Parathyroid adenoma (tissue), 2 donors: ENCODE measurements around the gene JUND.

Experiments
- H2AFZ ChIP-seq: fragments of 300-600 bp; sonication (generic); one replicate; pipeline ENCODE4 v1.7.0; 2017; ENCODE audit warnings: antibody characterized with exemption, mild to moderate bottlenecking
- H3K27ac ChIP-seq: fragments of 300-600 bp; sonication (generic); one replicate; pipeline ENCODE4 v1.7.0; 2017
- H3K27me3 ChIP-seq: fragments of 300-600 bp; sonication (generic); one replicate; pipeline ENCODE4 v1.7.0; 2017; ENCODE audit warnings: low read length; ENCODE audit not compliant: control insufficient read depth, insufficient read depth
- H3K36me3 ChIP-seq: fragments of 300-600 bp; sonication (generic); one replicate; pipeline ENCODE4 v1.7.0; 2017; ENCODE audit warnings: low read length; ENCODE audit not compliant: control insufficient read depth, insufficient read depth
- H3K4me1 ChIP-seq: fragments of 300-600 bp; sonication (generic); one replicate; pipeline ENCODE4 v1.7.0; 2017; ENCODE audit warnings: control low read depth
- H3K4me2 ChIP-seq: fragments of 300-600 bp; sonication (generic); one replicate; pipeline ENCODE4 v1.7.0; 2017; ENCODE audit warnings: low read length
- H3K4me3 ChIP-seq: fragments of 300-600 bp; sonication (generic); one replicate; pipeline ENCODE4 v1.7.0; 2017; ENCODE audit warnings: low read depth, low read length
- H3K79me2 ChIP-seq: fragments of 300-600 bp; sonication (generic); one replicate; pipeline ENCODE4 v1.7.0; 2017; ENCODE audit warnings: control low read depth
- H3K9ac ChIP-seq: fragments of 300-600 bp; sonication (generic); one replicate; pipeline ENCODE4 v1.7.0; 2017; ENCODE audit warnings: mild to moderate bottlenecking
- H3K9me3 ChIP-seq: fragments of 300-600 bp; sonication (generic); one replicate; pipeline ENCODE4 v1.7.0; 2017; ENCODE audit warnings: low read length; ENCODE audit not compliant: control insufficient read depth
- CTCF ChIP-seq: fragments of 300-600 bp; sonication (generic); IDR thresholded peaks from one replicate; pipeline ENCODE4 v1.7.0; 2017; ENCODE audit warnings: antibody characterized with exemption, mild to moderate bottlenecking
- donor health status: primary hyperparathyroidism.

Gene JUND

GRCh38 chr19:18301718-18302111, 20.3 kb upstream of the JUND start:
- Histone ChIP-seq H3K9ac (no peak overlapping the region), H3K4me1 (peaks cover 40% of the 10 kb centered on the region), H2AFZ (no peak overlapping the region), H3K36me3 (no peaks in the 10 kb centered on the region), H3K4me3 (no peak overlapping the region), H3K79me2 (no peaks in the 10 kb centered on the region), H3K4me2 (no peak overlapping the region), H3K27me3 (no peaks in the 10 kb centered on the region), H3K9me3 (no peaks in the 10 kb centered on the region), H3K27ac (peak overlapping the region; percentile 43)
- TF ChIP-seq CTCF: no peak

DNA sequence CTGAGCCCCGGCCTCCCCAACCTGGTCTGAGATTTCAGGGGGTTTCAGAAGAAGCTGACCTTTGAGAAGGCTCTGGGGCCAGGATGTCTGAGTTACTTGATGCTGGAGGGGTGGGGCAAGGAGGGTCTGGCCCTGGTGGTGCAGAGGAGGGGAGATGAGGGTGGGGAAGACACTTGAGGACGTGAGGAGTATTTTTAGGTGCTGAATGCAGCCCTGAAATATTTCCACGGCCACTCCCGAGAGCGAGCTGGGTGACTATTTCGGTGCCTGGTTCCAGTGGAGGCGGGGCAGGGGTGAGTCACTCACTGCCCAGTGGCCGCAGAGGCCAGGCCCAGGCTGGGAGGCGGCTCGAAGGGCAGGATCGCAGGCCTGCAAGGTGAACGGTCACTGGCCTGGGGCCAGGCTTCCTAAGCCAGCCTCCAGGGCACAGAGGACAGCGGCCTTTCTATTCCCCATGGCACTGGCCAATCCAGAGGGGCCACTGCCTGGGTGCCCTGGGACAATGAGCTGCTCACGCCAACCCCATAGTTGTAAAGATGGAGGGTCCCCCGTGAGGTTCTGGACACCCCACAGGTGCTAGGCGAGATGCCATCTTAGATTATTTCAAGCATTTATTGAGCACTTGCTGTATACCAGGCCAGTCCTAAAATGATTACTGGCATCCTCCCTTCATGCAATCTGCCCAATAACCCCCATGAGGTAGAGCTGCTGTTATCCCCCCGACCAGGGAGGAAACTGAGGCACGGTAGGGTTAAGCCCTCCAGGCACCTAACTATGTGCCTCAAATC, 19.7 kb upstream of the JUND start:
- no peaks in the 10 kb centered on the region for H3K9me3 ChIP-seq
- no peaks in the 10 kb centered on the region for H3K36me3 ChIP-seq
- no peak for TF ChIP-seq CTCF
- no peak overlapping the region for H3K4me3 ChIP-seq
- no peak overlapping the region for H3K4me2 ChIP-seq
- H3K79me2 ChIP-seq: no peaks in the 10 kb centered on the region
- no peaks in the 10 kb centered on the region for H3K27me3 ChIP-seq
- H3K9ac ChIP-seq: no peak overlapping the region
- H3K4me1 ChIP-seq: peaks cover 34% of the 10 kb centered on the region
- peak overlapping the region; percentile 56 for H2AFZ ChIP-seq
- H3K27ac ChIP-seq: peak overlapping the region; percentile 43

- Histone ChIP-seq H3K4me3 (no peak overlapping the region), H3K4me2 (no peak overlapping the region), H3K4me1 (peaks cover 20% of the 10 kb centered on the region), H3K79me2 (no peaks in the 10 kb centered on the region), H3K36me3 (no peaks in the 10 kb centered on the region), H3K9me3 (no peaks in the 10 kb centered on the region), H2AFZ (no peak overlapping the region), H3K27me3 (no peaks in the 10 kb centered on the region), H3K9ac (no peak overlapping the region), H3K27ac (no peak overlapping the region)
- no peak for TF ChIP-seq CTCF
These were observed 18.2 kb upstream of the JUND start for GRCh38 chr19:18299654-18300053.

- Histone ChIP-seq H3K27ac (no peak overlapping the region), H3K9me3 (no peaks in the 10 kb centered on the region)
- no peak for TF ChIP-seq CTCF
These were observed 17.2 kb upstream of the JUND start for GRCh38 chr19:18298601-18299000.

GRCh38 chr19:18297308-18297707, 15.9 kb upstream of the JUND start:
- H3K36me3 ChIP-seq: no peaks in the 10 kb centered on the region
- no peak overlapping the region for H2AFZ ChIP-seq
- no peak overlapping the region for H3K4me2 ChIP-seq
- H3K79me2 ChIP-seq: no peaks in the 10 kb centered on the region
- no peaks in the 10 kb centered on the region for H3K9me3 ChIP-seq
- H3K27ac ChIP-seq: no peak overlapping the region
- no peak for TF ChIP-seq CTCF
- H3K4me3 ChIP-seq: no peak overlapping the region
- H3K27me3 ChIP-seq: no peaks in the 10 kb centered on the region
- H3K4me1 ChIP-seq: peaks cover 18% of the 10 kb centered on the region
- no peak overlapping the region for H3K9ac ChIP-seq

More at GRCh38 chr19:18298601-18299000, 17.2 kb upstream of the JUND start:
- H3K79me2 ChIP-seq: no peaks in the 10 kb centered on the region
- peaks cover 13% of the 10 kb centered on the region for H3K4me1 ChIP-seq
- no peak overlapping the region for H3K4me3 ChIP-seq
- H2AFZ ChIP-seq: no peak overlapping the region
- H3K4me2 ChIP-seq: no peak overlapping the region
- no peaks in the 10 kb centered on the region for H3K36me3 ChIP-seq
- no peaks in the 10 kb centered on the region for H3K27me3 ChIP-seq
- H3K9ac ChIP-seq: no peak overlapping the region
